ENCODE data around the gene ERG. TPM values are rescaled to one million over a fixed set of nuclear protein-coding genes. Genes with fewer than 3 reads are reported as not detected.

Gene ERG
- total RNA-seq, 1 experiment from 2014 or later: 0.11 TPM

DNA sequence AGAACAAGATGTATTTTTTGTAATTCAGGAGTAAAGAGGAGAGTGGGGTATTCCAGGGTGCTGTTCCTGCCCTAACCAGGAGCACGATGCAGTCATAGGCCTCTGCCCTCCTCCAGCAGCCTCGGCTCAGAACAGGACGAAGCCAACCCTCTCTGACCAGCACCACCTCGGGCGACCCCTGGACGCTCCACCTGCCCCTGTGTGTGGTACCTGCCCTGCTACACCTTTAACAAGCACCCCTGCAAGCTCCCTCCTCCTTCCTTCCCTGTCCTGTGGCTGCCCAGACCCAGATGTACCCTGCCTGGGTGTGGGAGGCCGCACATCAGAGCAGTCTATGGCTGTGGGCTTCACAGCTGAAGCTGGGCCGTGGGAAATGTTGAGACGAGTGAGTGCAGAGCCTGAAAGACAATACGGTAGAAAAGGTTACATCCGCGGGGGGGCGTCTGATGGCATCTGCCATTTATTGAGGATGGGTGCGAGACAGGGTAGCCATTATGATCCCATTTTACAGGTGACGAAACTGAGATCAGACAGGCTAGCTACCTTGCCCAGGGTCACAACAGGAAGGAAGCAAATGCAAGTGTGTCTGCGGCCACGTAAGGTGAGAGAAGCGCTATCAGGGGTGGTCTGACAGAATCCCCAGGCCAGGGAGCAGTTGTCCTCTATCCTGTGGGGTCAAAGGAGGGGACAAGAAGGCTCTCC is 4.6 kb downstream of the ERG start:
- Histone ChIP-seq H4K8ac (replicated peaks; ENCODE audit: insufficient read length, low read depth, low read length) (no peak overlapping the region), H3K18ac (ENCODE audit: insufficient read length, low read depth, low read length) (no peak overlapping the region), H2BK12ac (ENCODE audit: insufficient read length, low read depth, low read length) (no peak overlapping the region), H4K5ac (ENCODE audit: insufficient read length, low read depth, low read length) (no peak overlapping the region), H4K91ac (ENCODE audit: insufficient read length, low read depth, low read length) (no peak overlapping the region), H3K9me3 (ENCODE audit: control insufficient read depth, low read depth, low read length) (no peaks in the 10 kb centered on the region), H2AFZ (ENCODE audit: low read length) (no peak overlapping the region), H3K56ac (ENCODE audit: insufficient read length, low read depth, low read length) (no peak overlapping the region), H2BK120ac (ENCODE audit: low read depth, low read length, poor library complexity, severe bottlenecking) (no peak overlapping the region), H3K4ac (ENCODE audit: low read depth, low read length) (no peak overlapping the region), H3K14ac (ENCODE audit: insufficient read depth, low read length) (no peak overlapping the region), H4K20me1 (ENCODE audit: control insufficient read depth, insufficient read depth, insufficient read length) (no peaks in the 10 kb centered on the region), H3K9ac (ENCODE audit: extremely low read depth, insufficient read length, low read length) (no peak overlapping the region), H3K23ac (ENCODE audit: insufficient read length, low read depth, low read length) (no peak overlapping the region), H3T11ph (ENCODE audit: low read length) (no peak overlapping the region), H3K4me2 (ENCODE audit: insufficient read depth, insufficient read length, low read length) (no peak overlapping the region), H2BK5ac (ENCODE audit: insufficient read length, low read length) (no peak overlapping the region), H3K79me2 (ENCODE audit: insufficient read depth, low read length) (no peaks in the 10 kb centered on the region), H2AK5ac (ENCODE audit: insufficient read length, low read length) (no peak overlapping the region), H2BK20ac (ENCODE audit: low read depth, low read length, poor library complexity, severe bottlenecking) (no peak overlapping the region), H3K27ac (ENCODE audit: insufficient read length, low read depth, low read length) (no peak overlapping the region), H2BK15ac (ENCODE audit: low read depth, low read length) (no peak overlapping the region), H3K4me1 (ENCODE audit: insufficient read depth, low read length) (no peaks in the 10 kb centered on the region; the same call in 1 of the 2 replicates), H3K23me2 (ENCODE audit: insufficient read length, low read depth, low read length, poor library complexity, severe bottlenecking) (no peaks in the 10 kb centered on the region), H3K27me3 (ENCODE audit: insufficient read depth, low read length) (no peaks in the 10 kb centered on the region), H3K79me1 (ENCODE audit: insufficient read depth, low read depth, low read length, poor library complexity, severe bottlenecking) (no peaks in the 10 kb centered on the region)
- Mint-ChIP-seq H3K4me3 (no peak overlapping the region), H3K36me3 (ENCODE audit: insufficient read depth in 1 of 3, low read depth in 3 of 3) (no peaks in the 10 kb centered on the region), H3K27ac (no peak overlapping the region), H3K27me3 (ENCODE audit: low read depth) (peaks cover 2% of the 10 kb centered on the region), H3K4me1 (peaks cover 19 to 31% of the 10 kb centered on the region in 2 experiments), H3K9me3 (no peaks in the 10 kb centered on the region)
- DNase-seq: no peak
- no CpG with 5 or more reads among the region's 18 CpGs for WGBS (ENCODE audit: extremely low coverage, insufficient read length, low lambda C conversion rate)
- TF ChIP-seq, protein P1, sequence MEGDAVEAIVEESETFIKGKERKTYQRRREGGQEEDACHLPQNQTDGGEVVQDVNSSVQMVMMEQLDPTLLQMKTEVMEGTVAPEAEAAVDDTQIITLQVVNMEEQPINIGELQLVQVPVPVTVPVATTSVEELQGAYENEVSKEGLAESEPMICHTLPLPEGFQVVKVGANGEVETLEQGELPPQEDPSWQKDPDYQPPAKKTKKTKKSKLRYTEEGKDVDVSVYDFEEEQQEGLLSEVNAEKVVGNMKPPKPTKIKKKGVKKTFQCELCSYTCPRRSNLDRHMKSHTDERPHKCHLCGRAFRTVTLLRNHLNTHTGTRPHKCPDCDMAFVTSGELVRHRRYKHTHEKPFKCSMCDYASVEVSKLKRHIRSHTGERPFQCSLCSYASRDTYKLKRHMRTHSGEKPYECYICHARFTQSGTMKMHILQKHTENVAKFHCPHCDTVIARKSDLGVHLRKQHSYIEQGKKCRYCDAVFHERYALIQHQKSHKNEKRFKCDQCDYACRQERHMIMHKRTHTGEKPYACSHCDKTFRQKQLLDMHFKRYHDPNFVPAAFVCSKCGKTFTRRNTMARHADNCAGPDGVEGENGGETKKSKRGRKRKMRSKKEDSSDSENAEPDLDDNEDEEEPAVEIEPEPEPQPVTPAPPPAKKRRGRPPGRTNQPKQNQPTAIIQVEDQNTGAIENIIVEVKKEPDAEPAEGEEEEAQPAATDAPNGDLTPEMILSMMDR (conservative IDR thresholded peaks at IDR 0.05): no peak

All from H9 (cell line).